OCI-M2 (cell line): ENCODE measurements around the gene TNFSF11.

Experiments
- DNase-seq: peaks from one replicate; lab custom pipeline; 2025; ENCODE audit not compliant: unreplicated experiment; lab: John Stamatoyannopoulos, UW

The TNFSF11 gene

DNA sequence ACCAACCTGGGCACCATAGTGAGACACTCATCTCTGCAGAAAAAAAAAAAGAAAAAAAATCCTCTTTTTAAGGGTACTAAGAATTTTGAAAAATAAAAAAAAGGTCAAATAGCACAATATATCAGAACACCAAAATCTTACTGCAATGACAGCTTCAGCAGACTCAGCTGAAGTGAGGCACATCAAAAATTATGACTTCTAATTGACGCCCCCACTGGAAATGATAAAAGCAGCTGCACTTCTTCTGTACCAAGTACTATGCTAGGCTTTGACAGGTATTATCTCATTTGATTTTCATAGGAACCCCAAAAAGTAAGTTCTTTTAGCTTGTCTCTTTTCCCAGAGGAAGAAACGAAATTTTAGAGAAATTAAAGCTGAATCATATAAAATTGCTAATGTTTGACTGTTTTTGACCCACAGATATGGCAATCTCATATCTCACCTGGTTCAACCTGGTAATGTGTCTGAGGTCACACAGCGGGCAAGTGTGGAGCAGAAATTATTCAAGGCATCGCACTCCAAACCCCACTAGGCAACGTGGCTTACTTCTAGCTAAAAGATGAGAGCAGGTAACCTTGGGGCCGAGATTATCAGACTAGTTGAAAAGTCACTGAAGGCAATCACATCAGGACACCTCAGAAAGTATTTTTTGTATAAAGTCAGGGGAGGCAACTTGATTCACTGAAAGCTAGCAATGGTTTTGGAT is 78.1 kb downstream of the TNFSF11 start:
- DNase-seq, result no peak

DNA sequence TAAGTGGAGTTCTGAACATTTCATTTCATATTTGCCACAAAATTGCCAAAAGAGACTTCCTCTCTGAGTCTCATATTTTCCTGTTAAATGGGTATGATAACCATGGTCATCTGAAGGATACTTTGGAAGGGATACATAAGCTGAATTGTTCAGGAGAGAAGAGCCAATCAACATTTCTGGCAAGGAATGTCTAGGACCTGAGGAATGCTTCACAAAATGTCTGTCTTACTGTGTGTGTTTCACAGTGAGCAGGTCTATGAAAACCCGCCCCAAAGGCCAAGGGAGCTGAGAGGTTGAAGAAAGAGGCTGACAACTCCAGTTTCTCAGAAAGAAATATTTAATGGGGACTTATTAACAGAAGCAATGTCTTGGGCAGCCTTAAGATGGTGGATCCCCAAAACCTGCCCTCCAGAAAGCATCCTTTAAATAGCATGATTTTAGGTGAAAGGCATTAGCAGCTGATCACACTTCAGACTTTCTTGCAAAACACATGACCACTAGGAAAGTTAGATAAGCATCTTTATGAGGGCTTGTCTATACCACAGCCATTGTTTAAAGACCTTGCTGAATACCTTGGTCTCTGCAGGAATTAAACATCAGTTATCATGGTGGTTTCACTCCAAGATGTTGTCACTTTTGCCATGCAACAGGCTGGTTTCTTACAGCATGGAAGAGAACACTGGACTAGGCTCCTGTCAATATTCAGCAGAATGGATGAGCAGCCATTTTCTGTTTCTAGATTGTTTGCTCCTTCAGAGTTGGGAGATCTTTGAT is 78.9 kb downstream of the TNFSF11 start:
- DNase-seq, result no peak

DNA sequence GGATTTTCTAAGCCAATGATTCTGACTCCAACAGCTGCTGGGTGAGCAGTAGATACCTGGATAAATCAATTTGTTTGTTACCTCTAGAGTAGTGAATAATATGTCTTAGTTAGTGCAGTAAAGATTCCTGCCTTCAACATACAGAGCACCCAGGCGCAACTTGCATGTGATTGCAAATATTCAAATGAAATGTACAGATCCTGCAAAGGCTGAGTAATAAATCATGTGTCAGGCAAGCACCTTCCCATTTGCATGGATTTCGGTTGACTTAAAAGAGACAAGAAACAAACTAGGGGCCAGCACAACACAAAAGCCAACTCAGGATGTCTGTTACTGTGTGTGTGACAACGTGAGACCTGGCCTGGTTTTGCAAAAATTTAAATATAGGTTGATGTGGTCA is 79.7 kb downstream of the TNFSF11 start:
- DNase-seq, result no peak

DNA sequence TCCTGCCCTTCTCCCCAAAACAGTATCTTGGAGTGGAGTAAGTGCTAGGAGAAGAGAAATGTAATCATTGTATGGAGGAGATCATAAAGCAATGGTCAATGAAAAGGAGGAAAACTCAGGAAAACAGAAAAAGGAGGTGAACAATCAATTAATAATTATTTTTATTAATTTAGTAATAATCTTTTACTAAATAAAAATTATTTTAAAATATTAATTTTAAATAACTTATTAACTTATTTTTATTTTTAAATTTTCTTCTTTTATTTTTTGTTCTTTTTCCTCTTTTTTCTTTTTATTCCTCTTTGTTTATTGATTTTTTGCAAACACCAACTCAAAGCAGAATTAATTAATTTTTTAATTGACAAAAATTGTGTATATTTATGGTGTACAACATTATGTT is 80.3 kb downstream of the TNFSF11 start:
- DNase-seq, result no peak

DNA sequence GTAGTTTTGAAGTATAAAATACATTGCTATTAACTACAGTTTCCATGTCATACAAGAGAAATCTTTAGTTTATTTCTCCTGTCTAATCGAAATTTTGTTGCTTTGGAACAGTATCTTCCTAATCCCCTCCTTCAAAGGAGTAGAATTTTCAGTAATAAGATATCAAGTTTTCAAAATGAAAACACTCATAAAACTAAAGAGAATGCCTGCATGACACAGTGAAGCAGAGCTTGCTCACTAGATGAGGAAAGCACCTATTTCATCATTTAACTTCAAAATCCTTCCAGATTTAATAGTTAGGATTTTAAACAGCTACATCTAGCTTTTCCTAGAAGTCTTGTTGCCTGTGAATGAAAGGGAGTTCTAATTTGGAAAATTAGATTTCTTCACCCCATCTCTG is 80.8 kb downstream of the TNFSF11 start:
- DNase-seq, result no peak

DNA sequence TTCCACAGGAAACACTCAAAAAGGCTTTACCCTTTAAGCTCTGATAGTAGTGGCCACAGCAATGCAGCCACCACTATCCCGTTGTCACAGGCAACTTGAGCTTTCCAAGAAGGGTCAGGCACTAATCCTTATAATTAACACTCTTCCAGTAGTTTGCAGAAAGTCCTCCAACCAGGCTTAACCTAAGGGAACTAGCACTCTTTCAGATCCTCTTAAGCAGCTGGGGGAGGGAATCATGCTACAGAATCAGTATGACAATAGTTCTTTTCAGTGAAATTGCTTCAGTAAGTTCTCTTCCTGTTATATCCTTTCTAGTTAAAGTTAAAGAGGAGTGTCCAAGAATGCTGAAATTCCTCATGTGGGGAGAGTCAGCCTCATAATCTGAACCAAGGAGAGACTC is 82.2 kb downstream of the TNFSF11 start:
- DNase-seq, result no peak

DNA sequence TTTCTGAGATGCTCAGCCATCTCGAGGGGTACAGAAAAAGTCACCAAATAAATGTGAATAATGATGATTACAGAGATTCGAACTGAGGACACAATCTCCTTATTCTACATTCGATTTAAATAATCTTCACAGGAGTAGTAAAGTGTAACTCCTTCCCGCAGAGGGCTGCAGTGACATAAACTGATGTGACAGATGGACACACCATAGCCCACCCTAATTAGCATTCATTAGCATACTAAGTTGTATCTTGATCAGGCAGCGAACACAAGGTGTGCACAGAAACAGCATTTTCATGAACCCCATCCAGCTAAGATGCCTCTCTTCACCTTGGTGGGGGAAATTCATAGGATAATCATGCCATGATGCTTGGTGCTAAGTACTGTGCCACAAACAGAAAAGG is 83.0 kb downstream of the TNFSF11 start:
- no peak for DNase-seq
